HG02884 (cell line): Measurements from ENCODE around the gene GALNT12.

Experiments used
- ATAC-seq: cut with Tn5 transposase; IDR thresholded peaks from one replicate; pipeline ENCODE4 v1.9.1; 2021; ENCODE audit warnings: mild to moderate bottlenecking, moderate library complexity; ENCODE audit not compliant: unreplicated experiment

GALNT12 gene, protein sequence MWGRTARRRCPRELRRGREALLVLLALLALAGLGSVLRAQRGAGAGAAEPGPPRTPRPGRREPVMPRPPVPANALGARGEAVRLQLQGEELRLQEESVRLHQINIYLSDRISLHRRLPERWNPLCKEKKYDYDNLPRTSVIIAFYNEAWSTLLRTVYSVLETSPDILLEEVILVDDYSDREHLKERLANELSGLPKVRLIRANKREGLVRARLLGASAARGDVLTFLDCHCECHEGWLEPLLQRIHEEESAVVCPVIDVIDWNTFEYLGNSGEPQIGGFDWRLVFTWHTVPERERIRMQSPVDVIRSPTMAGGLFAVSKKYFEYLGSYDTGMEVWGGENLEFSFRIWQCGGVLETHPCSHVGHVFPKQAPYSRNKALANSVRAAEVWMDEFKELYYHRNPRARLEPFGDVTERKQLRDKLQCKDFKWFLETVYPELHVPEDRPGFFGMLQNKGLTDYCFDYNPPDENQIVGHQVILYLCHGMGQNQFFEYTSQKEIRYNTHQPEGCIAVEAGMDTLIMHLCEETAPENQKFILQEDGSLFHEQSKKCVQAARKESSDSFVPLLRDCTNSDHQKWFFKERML

DNA sequence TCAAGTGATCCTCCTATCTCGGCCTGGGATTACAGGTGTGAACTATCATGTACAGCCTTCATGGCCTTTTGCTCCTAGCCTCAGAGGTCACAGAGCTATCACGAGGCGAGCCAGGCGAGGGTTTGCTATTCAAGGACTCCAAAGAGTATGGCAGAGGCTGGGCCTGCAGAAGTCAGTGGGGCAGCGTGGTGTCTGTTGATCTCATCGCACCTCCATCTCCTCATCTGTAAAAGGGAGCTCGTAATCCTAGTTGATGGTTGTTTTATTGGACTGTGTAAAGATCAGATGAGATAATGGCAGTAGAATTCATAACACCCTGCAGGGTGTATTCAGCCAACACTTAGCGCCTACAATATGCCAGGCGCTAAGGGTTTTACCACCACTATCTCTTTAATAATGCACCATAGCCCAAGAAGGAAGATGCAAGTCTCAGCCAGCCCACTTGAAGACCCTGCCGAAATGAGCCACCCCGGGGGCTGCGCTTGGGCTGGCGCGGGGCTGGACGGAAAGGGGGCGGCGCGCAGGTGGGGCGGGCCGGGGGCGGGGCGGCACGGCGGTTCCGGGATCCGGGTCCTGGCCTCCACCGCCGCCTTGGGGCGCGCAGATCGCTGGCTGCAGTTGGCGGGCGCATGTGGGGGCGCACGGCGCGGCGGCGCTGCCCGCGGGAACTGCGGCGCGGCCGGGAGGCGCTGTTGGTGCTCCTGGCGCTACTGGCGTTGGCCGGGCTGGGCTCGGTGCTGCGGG lies at the start of gene GALNT12:
Gene GALNT12, plus strand, starts transcription at position 601 of the 744 bp plus-strand sequence. Its CDS starts 29 bp downstream, at position 630.
- ATAC-seq: peak; percentile 49

DNA sequence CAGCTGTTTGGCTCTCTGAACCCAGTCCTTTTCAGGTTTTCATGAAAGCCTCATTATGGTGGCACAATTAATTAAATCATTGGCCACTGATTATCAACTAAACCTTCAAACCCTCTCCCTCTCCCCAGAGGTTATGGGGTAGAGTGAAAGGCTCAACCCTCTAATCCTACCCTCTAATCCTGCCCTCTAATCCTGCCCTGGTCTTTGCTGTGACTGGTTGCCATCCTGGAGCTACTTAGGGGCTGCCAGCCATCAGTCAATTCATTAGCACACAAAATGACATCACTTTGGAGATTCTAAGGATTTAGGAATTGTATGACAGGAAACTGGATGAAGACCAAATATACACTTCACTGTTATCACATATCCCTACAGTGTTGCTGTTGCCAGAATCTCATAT lies 47.2 kb upstream of the GALNT12 start:
- ATAC-seq: no peak

DNA sequence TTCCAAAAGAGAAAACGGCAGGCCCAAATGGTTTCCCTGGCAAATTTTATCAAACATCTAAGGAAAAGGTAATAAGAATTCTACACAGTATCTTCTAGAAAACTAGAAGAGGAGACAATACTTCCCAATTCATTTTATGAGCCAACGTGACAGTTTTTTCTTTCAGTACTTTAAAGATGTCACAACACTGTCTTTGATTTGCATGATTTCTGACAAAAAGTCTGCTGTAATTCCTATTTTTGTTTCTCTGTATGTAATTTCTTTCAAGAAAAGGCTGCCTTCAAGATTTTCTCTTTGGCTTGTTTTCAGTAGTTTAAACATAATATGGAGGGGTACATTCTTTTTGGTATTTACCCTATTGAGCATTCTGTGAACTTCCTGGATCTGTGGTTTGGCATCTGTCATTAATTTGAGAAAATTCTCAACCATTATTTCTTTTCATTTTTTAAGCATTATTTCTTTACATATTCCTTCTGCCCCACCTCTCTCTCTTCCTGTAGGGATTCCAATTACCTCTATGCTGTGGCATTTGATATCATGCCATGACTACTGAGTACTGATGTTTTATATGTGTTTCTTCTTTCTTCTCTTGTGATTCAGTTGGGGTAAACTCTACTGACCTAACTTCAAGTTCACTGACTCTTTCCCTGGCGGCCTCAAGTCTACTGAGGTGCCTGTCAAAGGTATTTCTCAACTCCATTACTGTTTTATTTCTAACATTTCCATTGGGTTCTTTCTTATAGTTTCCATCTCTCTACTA lies 43.3 kb upstream of the GALNT12 start:
- no peak for ATAC-seq

DNA sequence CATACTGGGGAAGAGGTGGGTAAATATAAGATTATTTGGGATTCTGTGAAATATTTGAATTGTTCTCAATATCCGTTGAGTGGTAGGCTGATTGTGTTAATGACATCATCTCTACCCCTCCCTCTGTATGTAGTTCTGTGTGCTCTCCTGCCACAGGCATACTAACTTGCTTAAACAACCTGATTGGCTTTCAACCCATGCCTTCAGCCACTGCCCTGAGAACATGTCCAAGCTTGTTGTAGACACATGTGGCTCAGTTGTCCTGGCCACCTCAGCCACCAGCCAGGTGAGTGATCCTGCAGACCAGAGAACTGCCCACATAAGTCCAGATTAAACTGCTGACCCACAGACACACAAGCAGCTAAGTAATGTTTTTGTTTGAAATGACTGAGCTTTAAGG lies 42.2 kb upstream of the GALNT12 start:
- ATAC-seq: no peak

DNA sequence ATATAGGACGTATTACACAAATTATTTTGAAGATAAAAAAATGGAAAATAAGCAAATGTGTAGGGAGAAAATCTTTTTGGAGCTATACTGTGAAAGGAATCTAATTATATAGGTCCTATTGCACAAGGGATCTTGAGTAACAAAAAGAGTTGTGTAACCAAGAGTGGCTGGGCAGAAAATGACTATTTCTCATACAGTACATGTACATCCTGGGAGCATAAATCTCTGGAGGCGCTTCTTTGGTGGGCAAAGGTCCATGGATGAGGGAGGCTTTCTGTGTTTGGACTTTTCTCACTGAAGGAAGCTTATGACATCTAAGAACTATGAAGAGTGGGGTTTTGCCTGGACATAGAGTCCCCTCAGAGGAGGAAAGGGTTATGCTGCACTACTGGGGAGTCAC lies 40.9 kb upstream of the GALNT12 start:
- no peak for ATAC-seq

DNA sequence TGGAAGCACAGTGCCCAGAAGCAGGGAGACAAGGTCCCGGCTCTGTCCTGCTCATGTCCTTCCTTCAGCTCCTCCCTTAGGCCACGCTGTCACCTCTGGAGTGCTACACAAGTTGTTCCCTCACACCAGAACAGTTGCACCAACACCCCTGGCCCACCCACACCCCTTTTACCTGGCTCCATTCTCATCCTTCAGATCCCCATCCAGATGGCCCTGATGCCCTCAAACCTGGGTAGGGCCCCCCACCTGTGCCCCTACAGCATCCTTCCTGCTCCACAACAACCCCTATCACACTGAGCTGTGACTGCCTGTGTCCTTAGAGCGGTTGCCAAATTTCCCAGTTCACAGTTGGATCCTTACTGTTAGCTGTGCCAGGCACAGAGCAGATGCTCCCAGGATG lies 40.3 kb upstream of the GALNT12 start:
- no peak for ATAC-seq

DNA sequence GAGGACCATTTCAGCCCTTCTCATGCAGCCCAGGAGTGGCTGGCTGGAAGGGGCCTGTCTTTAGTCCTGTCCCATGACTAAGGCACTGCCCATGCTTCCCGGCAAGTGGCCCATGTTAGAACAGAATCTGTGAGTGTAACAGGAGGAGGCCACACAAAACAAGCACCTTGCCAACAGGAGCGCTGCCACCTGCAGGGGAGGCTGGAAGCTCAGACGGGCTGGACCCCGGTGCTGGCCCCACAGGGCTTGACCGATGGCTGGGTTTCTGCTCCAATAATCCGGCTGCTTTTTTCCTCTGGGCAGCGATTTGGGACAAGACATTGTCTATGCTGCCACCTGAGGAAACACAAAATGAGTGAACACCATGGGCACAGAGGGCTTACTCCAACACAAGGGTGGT lies 39.6 kb upstream of the GALNT12 start:
- ATAC-seq: no peak

DNA sequence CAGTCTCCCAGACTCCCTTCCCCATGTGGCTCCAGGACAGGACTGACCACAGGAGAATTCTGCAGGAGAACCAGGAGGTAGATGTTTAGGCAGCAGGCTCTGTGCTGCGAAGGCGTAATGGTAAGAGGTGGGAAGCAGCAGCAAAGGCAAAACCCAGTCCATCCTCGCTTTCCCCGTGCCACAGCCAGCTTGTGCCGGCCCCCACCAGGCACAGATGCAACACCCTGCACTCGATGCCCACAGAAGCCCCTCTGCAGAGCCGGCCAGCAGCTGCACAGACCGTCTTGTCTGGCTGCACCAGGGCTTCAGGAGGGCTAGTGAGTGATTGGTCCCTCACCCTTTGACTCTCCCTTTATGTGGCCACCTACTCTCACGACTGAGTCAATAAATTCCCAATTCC lies 39.1 kb upstream of the GALNT12 start:
- no peak for ATAC-seq

DNA sequence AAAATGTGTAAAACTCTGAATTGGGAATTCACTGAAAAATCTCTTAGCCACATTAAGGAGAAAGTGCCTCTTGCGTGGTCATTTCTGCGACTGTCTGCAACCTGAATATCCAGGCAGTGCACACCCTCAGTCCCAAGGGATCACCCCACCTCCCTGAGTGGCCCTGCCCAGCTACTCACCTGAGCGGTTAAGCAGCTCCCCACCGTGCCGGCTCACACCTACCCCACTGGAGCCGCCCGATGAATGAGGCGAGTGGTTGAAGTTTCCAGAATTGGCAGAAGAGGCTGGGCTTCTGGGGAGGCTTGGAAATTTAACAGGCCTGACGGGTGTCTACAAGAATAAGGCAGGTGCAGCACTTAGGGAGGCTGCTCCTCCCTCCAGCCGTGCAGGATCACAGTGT lies 36.8 kb upstream of the GALNT12 start:
- no peak for ATAC-seq

DNA sequence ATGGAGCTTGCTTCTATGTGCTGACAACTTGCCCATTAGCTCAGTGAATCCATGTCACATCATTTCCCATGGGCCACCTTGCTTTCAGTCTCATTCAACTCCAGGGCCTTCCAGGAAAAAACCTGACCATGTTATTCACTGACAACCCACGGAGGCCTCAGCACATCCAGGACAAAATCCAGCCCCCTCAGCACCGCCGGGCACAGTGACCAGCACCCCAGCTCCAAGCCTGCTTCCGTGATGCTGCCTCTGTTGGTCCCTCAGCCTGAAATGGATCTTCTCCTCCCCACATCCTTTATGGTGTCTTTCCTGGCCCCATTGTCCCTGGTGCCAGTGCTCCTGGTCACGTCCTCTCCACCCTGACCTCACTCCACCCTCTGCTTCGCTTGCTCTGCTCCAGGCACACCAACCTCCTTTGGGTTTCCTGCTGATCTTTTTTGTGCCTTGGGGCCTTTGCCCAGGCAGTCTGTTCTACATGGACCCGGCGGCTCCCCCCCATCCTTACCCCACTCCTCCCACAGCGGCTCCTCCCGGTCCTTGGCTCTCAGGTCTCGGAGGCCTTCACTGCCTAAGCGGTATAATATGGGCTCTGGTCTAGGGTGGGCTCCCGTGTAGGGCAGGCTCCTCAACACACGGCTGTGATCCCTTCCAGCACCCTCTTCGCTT lies 36.1 kb upstream of the GALNT12 start:
- no peak for ATAC-seq

DNA sequence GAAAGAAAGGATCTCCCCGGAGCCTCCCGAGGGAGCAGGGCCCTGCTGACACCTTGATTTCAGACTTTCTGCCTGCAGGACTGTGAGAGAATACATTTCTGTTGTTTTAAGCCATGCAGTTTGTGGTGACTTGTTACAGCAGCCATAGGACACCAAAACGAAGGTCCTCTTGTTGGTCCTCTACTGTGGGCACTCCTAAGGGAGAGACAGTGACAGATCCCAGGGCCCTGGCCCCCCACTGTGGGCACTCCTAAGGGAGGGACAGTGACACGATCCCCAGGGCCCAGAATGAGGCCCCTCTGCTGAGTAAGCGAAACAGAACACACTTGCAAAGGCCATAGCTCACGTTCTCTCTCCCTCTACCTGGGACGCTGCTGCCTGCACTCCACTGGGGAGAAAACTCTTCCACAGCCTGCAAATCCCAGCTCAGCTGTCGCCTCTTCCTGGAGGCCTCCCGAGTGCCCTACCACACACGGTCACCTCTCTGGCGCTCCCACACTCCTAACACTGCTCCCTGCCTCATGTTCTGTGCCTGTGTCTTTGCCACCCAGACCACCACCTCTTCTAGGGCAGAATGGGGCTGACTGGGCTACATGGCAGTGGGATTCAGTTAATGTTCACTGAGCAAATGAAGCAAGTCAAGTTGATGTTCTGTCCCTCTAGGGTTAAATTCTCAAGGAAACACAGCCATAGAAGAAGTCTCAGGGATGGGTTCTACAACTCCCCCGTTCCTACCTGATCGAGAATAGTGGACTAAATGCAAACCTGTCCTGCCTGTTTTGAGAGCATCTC lies 34.9 kb upstream of the GALNT12 start:
- no peak for ATAC-seq

DNA sequence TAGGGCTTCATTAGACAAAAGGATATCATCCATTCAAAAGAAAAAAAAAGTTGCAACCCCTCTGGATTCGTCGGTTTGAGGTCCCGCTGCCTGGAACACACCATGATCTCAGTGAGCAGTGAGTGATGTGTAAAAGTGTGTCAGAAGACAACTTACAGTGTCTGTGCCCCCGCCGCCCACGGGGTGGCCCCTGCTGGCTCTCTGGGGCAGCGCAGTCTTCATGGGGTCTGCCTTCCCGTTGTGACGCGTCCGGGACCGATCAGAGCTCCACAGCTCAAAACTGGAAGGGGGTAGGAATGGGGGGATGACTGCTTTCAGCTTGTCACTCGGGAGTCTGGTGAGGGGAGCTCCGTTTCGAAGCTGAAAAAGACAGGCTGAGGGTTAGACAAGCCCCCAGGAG lies 33.7 kb upstream of the GALNT12 start:
- no peak for ATAC-seq

DNA sequence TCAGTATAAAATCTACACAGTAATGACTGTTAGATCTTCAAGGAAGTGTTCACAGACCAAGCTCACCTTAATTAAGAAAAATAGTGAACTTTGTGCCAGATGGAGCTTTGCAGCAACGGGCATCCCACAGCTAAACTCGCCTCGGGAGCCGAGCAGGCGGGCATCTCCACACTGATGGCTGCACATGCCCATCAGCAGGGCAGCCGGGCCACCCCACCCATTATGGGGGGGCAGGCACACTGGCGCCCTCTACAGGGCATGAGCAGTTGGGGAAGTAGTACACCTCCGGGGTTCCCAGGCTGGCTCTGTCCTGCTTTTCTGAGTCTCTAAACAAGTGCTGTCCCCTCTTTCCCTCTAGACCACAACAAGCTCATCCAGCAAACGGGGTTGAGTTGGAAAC lies 32.7 kb upstream of the GALNT12 start:
- ATAC-seq: no peak

DNA sequence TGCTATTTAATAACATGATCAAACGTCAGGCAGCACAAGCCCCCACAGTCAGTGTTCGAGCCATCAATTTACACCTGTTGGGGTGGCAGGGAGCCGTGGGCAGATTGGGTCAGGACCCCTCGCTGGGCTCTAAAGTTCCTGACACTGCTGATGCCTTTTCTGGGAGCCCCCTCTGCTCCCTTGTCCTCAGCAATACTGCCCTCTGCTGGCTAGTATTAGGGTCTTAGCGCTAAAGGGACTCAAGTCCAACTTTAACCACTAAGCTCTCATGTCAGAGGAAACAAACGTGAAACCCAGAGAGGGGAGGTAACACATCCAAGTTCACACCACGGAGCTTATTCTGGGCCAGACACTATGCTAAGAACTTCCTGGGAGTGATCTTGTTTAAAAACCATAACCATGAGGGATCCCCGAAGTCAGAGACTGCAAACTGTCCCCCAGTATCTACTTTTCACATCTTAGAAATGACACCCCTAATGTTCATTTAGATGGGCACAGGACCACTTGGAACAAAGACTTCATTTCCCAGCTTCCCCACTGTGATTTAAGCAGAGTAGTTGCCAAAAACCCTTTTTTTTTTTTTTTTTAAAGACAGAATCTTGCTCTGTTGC lies 31.5 kb upstream of the GALNT12 start:
- no peak for ATAC-seq

DNA sequence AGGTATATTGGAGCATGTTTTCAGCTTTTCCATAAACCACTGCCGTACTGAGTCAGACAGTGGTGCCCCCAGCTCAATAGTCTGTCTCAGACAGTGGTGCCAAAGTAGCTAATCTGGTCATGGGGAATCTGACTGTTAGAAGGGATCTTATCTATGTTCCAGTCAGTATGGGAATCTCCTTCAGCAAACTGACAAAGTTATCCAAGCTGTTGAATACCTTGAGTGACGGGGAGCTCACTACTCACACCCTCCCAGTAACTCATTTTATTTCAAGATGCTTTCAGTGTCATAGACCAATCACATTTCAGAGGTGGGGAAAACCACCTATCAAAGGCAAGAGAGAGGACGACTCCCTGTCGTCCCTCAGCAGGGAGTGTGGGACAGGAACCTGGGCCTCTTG lies 29.9 kb upstream of the GALNT12 start:
- no peak for ATAC-seq

DNA sequence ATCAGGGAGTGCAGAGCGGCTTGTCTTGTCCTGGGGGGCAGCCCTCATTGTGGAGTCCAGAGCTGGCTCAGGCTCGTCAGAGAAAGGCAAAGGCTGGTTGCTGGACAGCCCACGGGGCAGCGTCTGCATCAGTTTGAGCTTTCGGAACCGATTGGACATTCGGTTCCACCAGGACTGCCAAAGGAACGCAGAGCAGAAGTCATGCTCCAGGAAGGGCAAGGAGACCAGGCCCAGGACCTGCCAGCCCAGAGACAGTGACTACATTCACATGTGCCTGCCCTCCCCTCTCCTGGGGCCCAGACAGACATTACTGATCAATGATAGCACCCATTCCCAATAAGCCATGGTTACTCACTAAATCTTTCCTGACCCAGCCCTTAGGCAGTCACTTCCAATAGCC lies 29.2 kb upstream of the GALNT12 start:
- no peak for ATAC-seq

DNA sequence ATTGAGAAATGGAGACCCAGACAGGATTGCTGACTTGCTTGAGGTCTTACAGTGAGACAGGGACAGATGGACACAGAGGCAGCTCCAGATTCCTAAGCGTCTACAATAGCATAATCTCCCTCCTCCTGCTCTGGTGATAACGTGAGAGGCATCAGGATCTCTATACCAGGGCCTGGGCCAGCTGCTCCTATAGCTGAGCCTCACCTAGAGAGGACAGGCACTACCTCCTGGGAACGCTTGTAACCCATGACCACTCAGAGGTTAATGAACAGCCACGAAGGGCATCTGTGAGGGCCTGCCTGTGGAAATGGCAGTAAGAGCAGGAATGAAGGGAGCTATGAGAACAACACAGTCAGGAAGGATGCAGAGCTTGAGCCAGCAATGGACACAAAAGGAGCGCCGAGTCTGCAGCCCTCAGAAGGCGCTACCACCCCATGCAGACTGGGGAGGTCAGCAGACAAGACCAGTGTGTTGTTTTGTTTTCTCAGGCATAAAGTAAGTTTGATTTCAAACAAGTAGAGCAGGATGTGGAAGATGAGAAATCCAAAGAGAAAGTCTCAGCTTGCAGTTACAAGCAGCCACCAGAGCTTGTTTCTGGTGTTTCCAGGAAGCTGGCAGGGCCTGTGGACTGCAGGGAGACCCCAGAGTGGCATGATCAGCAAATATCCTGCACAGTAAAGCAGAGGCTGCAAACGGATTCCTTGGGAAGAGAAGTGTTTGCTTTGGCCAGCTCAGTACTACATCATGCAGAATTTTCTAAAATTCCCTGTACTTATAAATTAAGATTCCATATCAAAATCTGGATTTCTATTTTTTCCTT lies 28.5 kb upstream of the GALNT12 start:
- no peak for ATAC-seq

DNA sequence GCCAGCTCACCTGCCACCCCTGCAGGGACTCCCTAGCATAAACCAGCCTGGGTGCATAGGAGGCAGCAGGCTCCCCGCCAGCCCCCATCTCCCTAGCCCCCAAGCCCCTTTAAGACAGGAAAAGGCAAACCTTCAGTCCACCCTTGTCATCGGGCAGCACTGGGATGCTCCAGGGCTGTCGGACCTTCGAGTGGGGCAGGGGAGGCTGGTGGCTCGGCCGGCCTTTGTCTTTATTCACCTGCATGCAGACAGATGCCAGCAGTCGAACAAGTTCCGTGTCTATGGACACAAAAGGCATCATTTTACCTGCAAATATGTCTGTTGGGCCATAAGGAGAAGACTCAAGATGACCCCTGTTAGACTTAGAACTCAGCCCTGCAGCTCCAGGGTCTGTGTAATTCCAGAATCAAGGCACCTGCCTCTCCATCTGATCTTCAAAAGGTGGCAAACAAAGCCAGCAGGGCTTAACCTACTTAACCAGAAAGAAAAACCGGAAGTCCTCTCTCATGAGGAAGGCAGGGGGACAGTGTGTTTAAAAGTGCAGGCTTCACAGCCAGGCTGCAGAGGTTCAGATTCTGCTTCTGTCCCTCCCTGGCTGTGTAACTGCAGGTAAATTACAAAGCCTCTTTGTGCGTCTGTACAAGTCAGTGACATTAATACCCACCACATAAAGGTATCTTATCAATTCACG lies 27.3 kb upstream of the GALNT12 start:
- no peak for ATAC-seq
